ENCODE measurements around the gene MAP3K20.

DNA sequence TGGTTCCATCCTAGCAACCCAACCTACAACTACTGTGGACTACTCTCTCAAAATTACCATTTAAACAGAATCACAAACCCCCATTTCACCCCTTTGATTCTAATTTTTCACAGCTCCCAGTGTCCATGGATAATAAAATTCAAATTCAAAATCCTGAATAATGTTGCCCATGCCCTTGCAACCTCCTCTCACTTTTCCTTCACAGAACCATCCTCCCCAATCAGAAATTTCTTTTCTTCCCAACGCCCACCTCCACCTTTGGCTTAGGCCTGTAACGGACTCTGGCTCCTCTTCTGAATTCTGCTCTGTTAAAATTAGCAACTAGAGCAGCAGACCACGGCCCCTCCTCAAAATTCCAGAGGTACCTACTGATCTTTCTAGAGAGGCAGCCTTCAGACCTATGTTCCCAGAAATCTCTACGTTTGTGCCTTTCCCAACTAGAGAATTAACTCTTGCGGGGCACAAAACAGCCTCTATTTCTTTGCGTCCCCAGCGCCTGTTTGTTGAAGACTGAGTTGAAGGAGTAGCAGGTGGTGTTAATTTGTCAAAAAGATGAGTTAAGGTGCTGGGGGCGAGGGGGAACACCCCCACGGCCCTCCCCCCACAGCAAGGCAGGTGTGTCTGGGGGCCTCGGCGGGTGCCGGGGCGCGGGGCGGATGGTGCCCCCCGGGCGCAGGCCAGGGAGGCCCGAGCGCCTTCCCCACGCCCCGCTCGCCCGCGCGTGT, 428 bp upstream of the MAP3K20 start:
- no peak for TF ChIP-seq RFX5 (IDR thresholded peaks at IDR 0.05; ENCODE audit: low read depth, low read length)
- no peak for TF ChIP-seq FOS (IDR thresholded peaks at IDR 0.05; ENCODE audit: borderline replicate concordance, extremely low read depth, insufficient read length)
- no peak for TF ChIP-seq EP300 (IDR thresholded peaks at IDR 0.05; ENCODE audit: borderline replicate concordance in 1 of 2, control insufficient read depth in 1 of 2, low read depth in 2 of 2, low read length in 2 of 2)
- TF ChIP-seq, protein P1, sequence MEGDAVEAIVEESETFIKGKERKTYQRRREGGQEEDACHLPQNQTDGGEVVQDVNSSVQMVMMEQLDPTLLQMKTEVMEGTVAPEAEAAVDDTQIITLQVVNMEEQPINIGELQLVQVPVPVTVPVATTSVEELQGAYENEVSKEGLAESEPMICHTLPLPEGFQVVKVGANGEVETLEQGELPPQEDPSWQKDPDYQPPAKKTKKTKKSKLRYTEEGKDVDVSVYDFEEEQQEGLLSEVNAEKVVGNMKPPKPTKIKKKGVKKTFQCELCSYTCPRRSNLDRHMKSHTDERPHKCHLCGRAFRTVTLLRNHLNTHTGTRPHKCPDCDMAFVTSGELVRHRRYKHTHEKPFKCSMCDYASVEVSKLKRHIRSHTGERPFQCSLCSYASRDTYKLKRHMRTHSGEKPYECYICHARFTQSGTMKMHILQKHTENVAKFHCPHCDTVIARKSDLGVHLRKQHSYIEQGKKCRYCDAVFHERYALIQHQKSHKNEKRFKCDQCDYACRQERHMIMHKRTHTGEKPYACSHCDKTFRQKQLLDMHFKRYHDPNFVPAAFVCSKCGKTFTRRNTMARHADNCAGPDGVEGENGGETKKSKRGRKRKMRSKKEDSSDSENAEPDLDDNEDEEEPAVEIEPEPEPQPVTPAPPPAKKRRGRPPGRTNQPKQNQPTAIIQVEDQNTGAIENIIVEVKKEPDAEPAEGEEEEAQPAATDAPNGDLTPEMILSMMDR (IDR thresholded peaks at IDR 0.05 in 2 of 3, conservative IDR thresholded peaks at IDR 0.05 in 1 of 3; ENCODE audit: control insufficient read depth in 2 of 3, extremely low read depth in 1 of 3, insufficient read depth in 1 of 3, low read depth in 3 of 3, low read length in 3 of 3), result no peak
- TF ChIP-seq CEBPB (IDR thresholded peaks at IDR 0.05; ENCODE audit: borderline replicate concordance in 1 of 2, low read depth in 2 of 2, low read length in 2 of 2), result no peak
- TF ChIP-seq KLF5 (IDR thresholded peaks at IDR 0.05; ENCODE audit: partially characterized antibody), result no peak
- TF ChIP-seq, protein P2, sequence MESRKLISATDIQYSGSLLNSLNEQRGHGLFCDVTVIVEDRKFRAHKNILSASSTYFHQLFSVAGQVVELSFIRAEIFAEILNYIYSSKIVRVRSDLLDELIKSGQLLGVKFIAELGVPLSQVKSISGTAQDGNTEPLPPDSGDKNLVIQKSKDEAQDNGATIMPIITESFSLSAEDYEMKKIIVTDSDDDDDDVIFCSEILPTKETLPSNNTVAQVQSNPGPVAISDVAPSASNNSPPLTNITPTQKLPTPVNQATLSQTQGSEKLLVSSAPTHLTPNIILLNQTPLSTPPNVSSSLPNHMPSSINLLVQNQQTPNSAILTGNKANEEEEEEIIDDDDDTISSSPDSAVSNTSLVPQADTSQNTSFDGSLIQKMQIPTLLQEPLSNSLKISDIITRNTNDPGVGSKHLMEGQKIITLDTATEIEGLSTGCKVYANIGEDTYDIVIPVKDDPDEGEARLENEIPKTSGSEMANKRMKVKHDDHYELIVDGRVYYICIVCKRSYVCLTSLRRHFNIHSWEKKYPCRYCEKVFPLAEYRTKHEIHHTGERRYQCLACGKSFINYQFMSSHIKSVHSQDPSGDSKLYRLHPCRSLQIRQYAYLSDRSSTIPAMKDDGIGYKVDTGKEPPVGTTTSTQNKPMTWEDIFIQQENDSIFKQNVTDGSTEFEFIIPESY (IDR thresholded peaks at IDR 0.05), result no peak
